ENCODE data around the gene MTHFD1. TPM values are rescaled to one million over a fixed set of nuclear protein-coding genes. Genes with fewer than 3 reads are reported as not detected.

Gene MTHFD1
- total RNA-seq, 2 donors from 2014 or later: 194 to 218 TPM

GRCh38 chr14:64394423-64394822 lies 6.3 kb downstream of the MTHFD1 start:
- DNase-seq (ENCODE audit: low spot score in 2 of 2): no peak
- ATAC-seq: no peak
- H3K36me3 Mint-ChIP-seq: peaks cover 20 to 39% of the 10 kb centered on the region in 2 donors
- H3K9me3 Mint-ChIP-seq: no peaks in the 10 kb centered on the region
- no peak overlapping the region for H3K27ac Mint-ChIP-seq

DNA sequence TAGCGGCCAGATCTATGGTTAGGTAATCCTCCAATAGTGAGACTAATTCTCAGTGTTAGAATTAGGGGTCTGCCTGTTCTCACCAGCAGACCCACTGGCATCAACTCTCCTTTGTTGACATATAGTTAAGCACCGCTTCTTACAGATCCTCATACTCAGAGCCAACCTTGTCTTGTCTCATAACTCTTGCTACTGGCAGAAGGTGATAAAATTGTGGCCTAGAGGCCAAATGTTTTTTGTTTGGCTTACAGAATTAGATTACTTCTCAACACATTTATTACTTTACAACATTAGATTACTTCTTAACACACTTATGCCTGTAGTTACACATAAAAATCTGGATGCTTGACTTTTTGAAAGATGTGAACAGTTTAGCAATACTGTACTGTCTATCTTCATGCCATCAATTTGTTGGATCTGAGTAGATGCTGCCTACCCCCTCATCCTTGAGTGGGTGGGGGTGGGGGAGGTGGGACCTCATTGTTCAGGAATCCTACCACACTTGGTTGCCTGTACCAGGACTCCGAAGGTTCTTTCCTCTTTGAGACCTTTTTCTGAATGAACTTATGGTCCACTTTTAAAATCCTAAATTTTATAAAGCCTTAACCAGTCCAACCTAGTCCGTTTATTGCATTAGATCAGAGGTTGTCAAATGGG lies 7.0 kb downstream of the MTHFD1 start:
- no peaks in the 10 kb centered on the region for H3K9me3 Mint-ChIP-seq
- ATAC-seq (no peak), DNase-seq (ENCODE audit: low spot score in 2 of 2) (no peak)
- H3K36me3 Mint-ChIP-seq: peaks cover 20 to 33% of the 10 kb centered on the region in 2 donors
- no peak overlapping the region for H3K27ac Mint-ChIP-seq

DNA sequence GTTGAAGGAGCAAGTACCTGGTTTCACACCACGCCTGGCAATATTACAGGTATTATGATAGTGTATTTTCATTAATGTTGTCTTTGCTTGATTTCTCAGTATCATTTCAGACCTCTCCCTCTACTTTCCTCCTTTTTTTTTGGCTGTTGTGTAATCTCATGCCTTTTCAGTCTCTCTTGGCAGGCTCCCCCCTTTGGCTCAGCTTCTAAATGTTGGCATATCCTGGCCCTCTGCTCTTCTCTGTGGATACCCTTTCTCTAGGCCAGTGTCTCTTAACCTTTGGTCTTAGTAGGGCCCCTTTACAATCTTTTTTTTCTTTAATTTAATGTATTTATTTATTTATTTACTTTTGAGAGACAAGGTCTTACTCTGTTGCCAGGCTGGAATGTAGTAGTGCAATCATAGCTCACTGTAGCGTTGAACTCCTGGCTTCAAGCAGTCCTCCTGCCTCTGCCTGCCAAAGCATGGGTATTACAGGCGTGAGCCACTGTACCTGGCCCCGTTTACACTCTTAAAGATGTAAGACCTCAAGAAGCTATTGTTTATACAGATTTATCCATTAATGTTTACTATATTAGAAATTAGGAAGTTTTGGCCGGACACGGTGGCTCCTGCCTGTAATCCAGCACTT lies 12.8 kb downstream of the MTHFD1 start:
- ATAC-seq (no peak), DNase-seq (ENCODE audit: low spot score in 2 of 2) (no peak)
- H3K36me3 Mint-ChIP-seq: peaks cover 19 to 26% of the 10 kb centered on the region in 2 donors
- no peaks in the 10 kb centered on the region for H3K9me3 Mint-ChIP-seq
- H3K27ac Mint-ChIP-seq: peak overlapping the region in 1 of 2 donors; percentile 65

DNA sequence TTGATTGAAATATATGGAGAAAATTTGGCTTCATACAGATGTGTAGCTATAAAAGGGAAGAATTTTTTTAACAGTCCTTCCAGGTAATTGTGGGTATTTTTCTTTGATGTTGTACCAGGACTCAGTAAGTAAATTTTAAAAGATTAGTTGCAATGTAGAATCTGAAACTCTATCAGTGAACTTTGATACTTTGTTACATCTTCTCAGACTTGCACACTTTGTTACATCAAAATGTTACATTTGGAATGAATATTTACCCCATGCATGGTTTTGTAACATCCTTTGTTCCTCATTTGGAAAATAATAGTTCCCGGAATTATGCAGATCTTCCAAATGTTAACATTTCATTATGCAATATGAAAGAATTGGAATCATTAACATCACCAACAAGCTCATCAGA lies 13.8 kb downstream of the MTHFD1 start:
- H3K27ac Mint-ChIP-seq: no peak overlapping the region
- DNase-seq (ENCODE audit: low spot score in 2 of 2) (no peak), ATAC-seq (no peak)
- peaks cover 19 to 26% of the 10 kb centered on the region in 2 donors for H3K36me3 Mint-ChIP-seq
- H3K9me3 Mint-ChIP-seq: no peaks in the 10 kb centered on the region

- Mint-ChIP-seq H3K27ac (no peak overlapping the region), H3K9me3 (no peaks in the 10 kb centered on the region), H3K36me3 (peaks cover 19 to 26% of the 10 kb centered on the region in 2 donors)
- ATAC-seq: no peak
- DNase-seq (ENCODE audit: low spot score in 2 of 2): no peak
Measured at GRCh38 chr14:64405295-64405694, 17.1 kb downstream of the MTHFD1 start.

DNA sequence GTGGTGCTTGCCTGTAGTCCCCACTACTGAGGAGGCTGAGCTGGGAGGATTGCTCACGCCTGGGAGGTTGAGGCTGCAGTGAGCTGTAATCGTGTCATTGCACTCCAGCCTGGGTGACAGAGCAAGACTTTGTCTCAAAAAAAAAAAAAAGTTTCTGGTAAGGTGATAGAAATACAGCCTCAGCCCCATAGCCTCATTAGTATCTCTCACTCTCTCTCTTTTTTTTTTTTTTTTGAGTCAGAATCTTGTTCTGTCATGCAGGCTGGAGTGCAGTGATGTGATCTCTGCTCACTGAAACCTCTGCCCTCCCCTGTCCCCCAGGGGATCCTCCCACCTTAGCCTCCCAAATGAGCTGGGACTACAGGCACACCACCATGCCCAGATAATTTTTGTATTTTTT lies 19.2 kb downstream of the MTHFD1 start:
- Mint-ChIP-seq H3K36me3 (peaks cover 27 to 34% of the 10 kb centered on the region in 2 donors), H3K9me3 (no peaks in the 10 kb centered on the region), H3K27ac (no peak overlapping the region)
- ATAC-seq (peak; percentile 20 to 28), DNase-seq (ENCODE audit: low spot score in 2 of 2) (no peak)

DNA sequence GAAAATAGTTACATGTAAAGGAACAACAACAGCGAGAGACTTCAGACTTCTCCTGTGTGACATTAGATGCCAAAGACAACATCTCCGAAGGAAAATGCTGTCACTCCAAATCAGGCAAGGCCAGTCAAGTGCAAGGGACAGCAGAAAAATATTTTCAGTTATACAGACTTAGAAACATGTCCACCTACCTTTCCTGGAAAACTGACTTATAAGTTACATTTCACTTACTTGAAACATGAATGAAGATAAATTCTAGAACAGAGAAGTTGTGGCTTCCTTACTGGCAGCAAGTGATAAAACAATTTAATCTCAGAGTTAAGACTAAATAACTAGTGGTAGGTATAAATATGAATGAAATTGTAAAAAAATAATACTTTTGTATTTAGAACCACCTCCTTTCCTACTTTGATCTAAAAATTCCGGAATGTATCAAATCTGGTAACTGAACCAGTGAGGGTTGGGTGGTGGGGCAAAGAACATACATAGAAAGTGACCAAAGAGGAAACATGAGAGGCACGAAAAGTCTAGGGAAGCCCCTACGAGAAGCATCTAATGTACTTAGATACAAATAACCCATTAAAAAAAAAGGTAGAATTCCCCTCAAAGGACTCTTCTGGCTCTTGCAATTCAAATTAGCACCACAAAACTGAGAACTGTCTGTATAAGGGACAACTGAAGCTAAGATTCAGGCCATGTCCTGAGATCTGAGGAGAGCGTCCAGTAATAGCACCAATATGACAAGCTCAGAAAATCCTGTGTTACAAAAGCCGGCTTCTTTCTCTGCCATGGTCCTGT lies 21.2 kb downstream of the MTHFD1 start:
- DNase-seq (ENCODE audit: low spot score in 2 of 2) (no peak), ATAC-seq (no peak)
- peak overlapping the region in 1 of 2 donors; percentile 57 for H3K27ac Mint-ChIP-seq
- H3K36me3 Mint-ChIP-seq: peaks cover 20 to 28% of the 10 kb centered on the region in 2 donors
- H3K9me3 Mint-ChIP-seq: no peaks in the 10 kb centered on the region

GRCh38 chr14:64410084-64410774 lies 22.1 kb downstream of the MTHFD1 start:
- no peaks in the 10 kb centered on the region for H3K9me3 Mint-ChIP-seq
- peaks cover 19 to 27% of the 10 kb centered on the region in 2 donors for H3K36me3 Mint-ChIP-seq
- peak in 1 of 2 donors; percentile 61 for ATAC-seq
- no peak for DNase-seq (ENCODE audit: low spot score in 2 of 2)
- peak overlapping the region in 1 of 2 donors; percentile 50 for H3K27ac Mint-ChIP-seq

DNA sequence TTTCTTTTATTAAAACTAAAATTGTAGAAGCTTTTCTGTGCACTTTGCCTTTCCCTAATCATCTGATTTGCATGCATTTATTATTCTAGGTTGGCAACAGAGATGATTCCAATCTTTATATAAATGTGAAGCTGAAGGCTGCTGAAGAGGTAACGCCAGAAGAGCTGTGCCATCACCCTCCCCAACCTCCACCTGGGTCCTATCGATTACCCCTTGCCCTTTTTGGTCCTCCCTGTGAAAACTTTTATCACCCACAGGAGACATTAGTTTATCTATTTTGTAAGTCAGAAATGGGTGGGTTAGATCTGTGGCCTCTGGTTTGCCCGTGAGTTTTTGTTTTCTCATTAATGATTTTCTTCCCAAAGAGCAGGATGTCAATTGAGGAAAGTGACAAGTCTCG lies 22.8 kb downstream of the MTHFD1 start:
- H3K9me3 Mint-ChIP-seq: no peaks in the 10 kb centered on the region
- ATAC-seq: no peak

DNA sequence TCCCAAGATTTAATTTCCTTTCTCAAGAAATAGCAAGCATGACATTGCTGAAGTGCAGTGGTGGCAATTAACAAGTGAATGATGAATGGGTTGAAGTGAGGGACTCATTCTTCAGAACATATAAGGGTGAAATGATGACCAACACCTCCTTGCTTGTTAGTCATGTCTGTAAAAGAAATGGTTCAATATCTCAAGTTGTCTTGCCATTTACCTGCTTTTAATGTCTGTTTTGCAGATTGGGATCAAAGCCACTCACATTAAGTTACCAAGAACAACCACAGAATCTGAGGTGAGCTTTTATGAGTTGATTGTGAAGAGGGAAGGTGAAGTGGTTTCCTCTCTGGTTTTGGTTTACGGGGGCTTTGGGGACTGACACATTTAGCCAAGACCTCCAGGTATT lies 24.1 kb downstream of the MTHFD1 start:
- Mint-ChIP-seq H3K9me3 (no peaks in the 10 kb centered on the region), H3K27ac (no peak overlapping the region)

More for the DNA sequence above, 22.8 kb downstream of the MTHFD1 start:
- Mint-ChIP-seq H3K27ac (no peak overlapping the region), H3K36me3 (peaks cover 22 to 28% of the 10 kb centered on the region in 2 donors)
- no peak for DNase-seq (ENCODE audit: low spot score in 2 of 2)

GRCh38 chr14:64416348-64416932 lies 28.3 kb downstream of the MTHFD1 start:
- no peaks in the 10 kb centered on the region for H3K9me3 Mint-ChIP-seq
- ATAC-seq (peak in 1 of 2 donors; percentile 27), DNase-seq (ENCODE audit: low spot score in 2 of 2) (no peak)
- H3K36me3 Mint-ChIP-seq: peaks cover 27 to 33% of the 10 kb centered on the region in 2 donors
- no peak overlapping the region for H3K27ac Mint-ChIP-seq

More for the DNA sequence above, 24.1 kb downstream of the MTHFD1 start:
- ATAC-seq: peak in 1 of 2 donors; percentile 32
- peaks cover 22 to 28% of the 10 kb centered on the region in 2 donors for H3K36me3 Mint-ChIP-seq
- DNase-seq (ENCODE audit: low spot score in 2 of 2): no peak

DNA sequence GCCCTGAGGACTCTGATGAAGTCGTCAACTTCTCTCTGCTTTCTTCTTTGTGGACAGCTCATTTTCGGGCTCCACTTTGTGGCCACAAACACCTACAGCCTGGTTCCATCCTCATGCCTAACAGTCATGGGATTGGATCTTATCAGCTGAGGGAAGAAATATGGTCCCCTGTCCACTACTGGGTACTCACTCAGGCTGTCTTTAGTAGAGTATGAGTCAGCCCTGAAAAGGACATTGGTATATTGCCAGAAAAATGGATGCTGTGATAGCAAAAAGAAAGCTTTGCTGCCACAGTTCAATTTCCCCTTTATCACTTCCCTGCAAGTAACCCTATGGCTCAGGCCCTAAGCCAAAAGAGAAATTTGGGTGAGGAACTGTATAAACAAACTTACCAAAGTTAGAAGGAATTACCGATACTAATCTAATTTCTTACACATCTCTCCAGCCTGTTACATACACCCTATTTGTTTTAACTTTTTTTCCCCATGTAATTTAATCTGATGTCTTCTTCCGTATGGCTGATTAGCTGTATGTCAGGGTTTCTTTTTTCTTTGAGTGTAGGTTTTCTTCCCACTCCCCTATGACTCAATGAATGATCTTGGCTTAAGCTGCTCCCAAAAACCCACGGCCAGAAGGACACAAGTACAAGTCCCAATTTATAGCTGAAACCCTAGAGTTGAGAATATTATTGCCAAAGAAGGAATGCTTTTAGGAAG lies 29.1 kb downstream of the MTHFD1 start:
- ATAC-seq (peak in 1 of 2 donors; percentile 89), DNase-seq (ENCODE audit: low spot score in 2 of 2) (no peak)
- Mint-ChIP-seq H3K36me3 (peaks cover 25 to 26% of the 10 kb centered on the region in 2 donors), H3K9me3 (no peaks in the 10 kb centered on the region), H3K27ac (peak overlapping the region in 1 of 2 donors; percentile 41)

- Mint-ChIP-seq H3K36me3 (peaks cover 23 to 30% of the 10 kb centered on the region in 2 donors), H3K9me3 (no peaks in the 10 kb centered on the region), H3K27ac (no peak overlapping the region)
- ATAC-seq: no peak
- DNase-seq (ENCODE audit: low spot score in 2 of 2): no peak
Measured at GRCh38 chr14:64417771-64418125, 29.6 kb downstream of the MTHFD1 start.

DNA sequence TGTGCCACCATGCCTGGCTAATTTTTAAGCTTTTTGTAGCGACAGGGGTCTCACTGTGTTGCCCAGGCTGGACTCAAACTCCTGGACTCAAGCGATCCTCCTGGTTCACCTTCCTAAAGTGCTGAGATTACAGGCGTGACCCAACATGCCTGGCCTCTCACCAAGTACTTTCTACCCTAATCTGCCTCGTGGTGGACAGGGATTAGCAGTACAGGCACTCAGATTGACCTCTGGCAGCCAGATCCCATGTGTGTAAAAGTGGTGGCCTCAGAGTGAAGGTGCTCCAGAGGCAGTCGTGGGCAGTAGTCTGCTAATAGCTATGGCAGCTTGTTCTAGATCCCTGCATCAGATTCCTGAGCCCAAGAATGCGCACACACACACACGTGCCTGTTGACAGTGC lies 30.9 kb downstream of the MTHFD1 start:
- peaks cover 27 to 31% of the 10 kb centered on the region in 2 donors for H3K36me3 Mint-ChIP-seq
- H3K27ac Mint-ChIP-seq: no peak overlapping the region
- DNase-seq (ENCODE audit: low spot score in 2 of 2): no peak
- no peaks in the 10 kb centered on the region for H3K9me3 Mint-ChIP-seq
- no peak for ATAC-seq

- Mint-ChIP-seq H3K27ac (peak overlapping the region; percentile 62 to 70), H3K9me3 (no peaks in the 10 kb centered on the region), H3K36me3 (peaks cover 27 to 43% of the 10 kb centered on the region in 2 donors)
- ATAC-seq: no peak
- DNase-seq (ENCODE audit: low spot score in 2 of 2): no peak
Measured at GRCh38 chr14:64421166-64421565, 33.0 kb downstream of the MTHFD1 start.

DNA sequence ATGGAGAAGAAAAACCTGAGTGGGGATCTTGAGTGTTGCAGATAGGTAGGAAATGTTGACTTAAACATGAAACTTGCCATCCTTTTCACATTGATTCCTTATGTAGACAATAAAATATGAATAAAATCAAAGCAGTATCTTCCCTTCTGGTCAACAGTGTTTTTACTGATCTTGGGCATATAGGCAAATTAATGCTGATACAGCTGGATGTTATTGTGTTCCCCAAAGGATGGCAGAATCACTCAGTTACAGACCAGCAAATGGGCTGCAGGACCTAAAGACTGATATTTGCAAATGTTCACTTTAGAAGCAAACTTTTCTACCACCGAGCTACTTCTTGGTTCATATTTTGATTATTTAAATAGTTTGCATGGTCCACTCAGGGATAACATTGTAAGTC lies 33.9 kb downstream of the MTHFD1 start:
- ATAC-seq (no peak), DNase-seq (ENCODE audit: low spot score in 2 of 2) (no peak)
- peak overlapping the region; percentile 52 to 62 for H3K27ac Mint-ChIP-seq
- no peaks in the 10 kb centered on the region for H3K9me3 Mint-ChIP-seq
- peaks cover 27 to 44% of the 10 kb centered on the region in 2 donors for H3K36me3 Mint-ChIP-seq

All from activated naive CD4-positive, alpha-beta T cell treated with anti-CD3 and anti-CD28 coated beads, Interleukin-2, amount 50 U/mL, for 72 hours (primary cell).